ENCODE measurements around the gene XCL1.

- TF ChIP-seq CTCF (IDR thresholded peaks at IDR 0.05; ENCODE audit: low read depth, low read length), result no peak
- no peak for TF ChIP-seq EZH2phosphoT487 (IDR thresholded peaks at IDR 0.05; ENCODE audit: low read depth)
Observed at GRCh38 chr1:168617974-168618750, 41.8 kb downstream of the XCL1 start.

Data from OCI-LY3 (cell line).